Kidney (tissue), 14 donors: Measurements from ENCODE around the gene CALML3. TPM values are rescaled to one million over a fixed set of nuclear protein-coding genes. Genes with fewer than 3 reads are reported as not detected.

Source experiments
- DNase-seq, 5 donors: peaks; one replicate each; pipeline ENCODE4 v3.0.0-alpha.2; 2013 to 2020
- FAIRE-seq: peaks from 2 replicates; lab custom pipeline; 2012; peaks lifted over from hg19 to GRCh38; lab: Jason Lieb, UNC
- H3K27ac ChIP-seq, 2 donors: one replicate each; pipeline ENCODE4 v1.7.0; 2013; ENCODE audit warnings: low read depth in 2 of 2, low read length in 2 of 2, inconsistent platforms in 1 of 2
- H3K27me3 ChIP-seq: one replicate; pipeline ENCODE4 v1.7.1; 2013; ENCODE audit warnings: low read length, inconsistent platforms; ENCODE audit not compliant: control insufficient read depth, insufficient read depth
- H3K36me3 ChIP-seq, 3 donors: one replicate each; pipeline versions ENCODE4 v1.7.0 to v1.7.1; 2013; ENCODE audit warnings: low read length in 3 of 3, control low read depth in 1 of 3, inconsistent platforms in 1 of 3; ENCODE audit not compliant: insufficient read depth in 3 of 3, control insufficient read depth in 2 of 3
- H3K4me1 ChIP-seq, 3 donors: one replicate each; pipeline versions ENCODE4 v1.7.0 to v1.7.1; 2013; ENCODE audit warnings: low read length in 3 of 3, inconsistent platforms in 1 of 3, low read depth in 1 of 3; ENCODE audit not compliant: control insufficient read depth in 2 of 3, insufficient read depth in 2 of 3
- H3K4me3 ChIP-seq, 3 donors: one replicate each; pipeline versions ENCODE4 v1.7.0 to v1.8.1; 2013; ENCODE audit warnings: low read length in 3 of 3, control low read depth in 1 of 3, inconsistent platforms in 1 of 3
- H3K9ac ChIP-seq, 3 donors: one replicate each; pipeline versions ENCODE4 v1.7.0 to v1.7.1; 2013; ENCODE audit warnings: low read length in 3 of 3, control low read depth in 1 of 3, inconsistent platforms in 1 of 3
- H3K9me3 ChIP-seq, 3 donors: one replicate each; pipeline versions ENCODE4 v1.7.0 to v1.7.1; 2013; ENCODE audit warnings: low read length in 3 of 3, control low read depth in 1 of 3, inconsistent platforms in 1 of 3; ENCODE audit not compliant: control insufficient read depth in 2 of 3, insufficient read depth in 1 of 3
- CTCF ChIP-seq: IDR thresholded peaks from 3 replicates; pipeline ENCODE4 v1.5.1; 2012; ENCODE audit warnings: mild to moderate bottlenecking, moderate library complexity, borderline replicate concordance; ENCODE audit not compliant: insufficient read depth; ENCODE audit errors: extremely low read depth
- intact Hi-C: fragments of 100-400 bp; cut with DNase I; formaldehyde crosslinking; loops from one replicate; pipeline ENCODE4 v1.11.1; 2022
- polyA plus RNA-seq: library from polyadenylated mRNA; stranded (reverse); fragments of 350-450 nt; fragmentation: Illumina TruSeq; extraction: RNeasy Lipid Tissue Mini Kit (QIAGEN cat#74804); gene quantifications from one replicate; pipeline ENCODE4 v1.2.3, GENCODE V29; 2014; ENCODE audit warnings: low read depth, low replicate concordance; ENCODE audit not compliant: insufficient read depth
- total RNA-seq: library from RNA; stranded (reverse); fragmentation: NEBNext Ultra II Directional; extraction: Animal tissue kit (Norgen Biotek cat#: 25700); gene quantifications from one replicate; pipeline ENCODE4 v1.2.1, GENCODE V29; 2021
- donor health status: control.
- donor health status: control.
- donor health status: control.
- donor health status: control.
- donor health status: control.
- donor health status: DM: yes; HTN: yes; CAD: no.
- donor health status: Normal renal cell carcinoma (clear cell type).

CALML3 gene
- total and polyA plus RNA-seq, 2 donors from 2014 or later, result 15.9 TPM; not detected in 1

GRCh38 chr10:5503477-5503835 is 21.3 kb upstream of the CALML3 start:
- FAIRE-seq, result no peak
- peak; percentile 51 to 82 (median 55) for DNase-seq
- no peak for TF ChIP-seq CTCF
- Histone ChIP-seq H3K9ac (no peak overlapping the region), H3K27me3 (no peaks in the 10 kb centered on the region), H3K27ac (no peak overlapping the region), H3K4me3 (no peak overlapping the region), H3K9me3 (no peaks in the 10 kb centered on the region), H3K4me1 (peaks cover 6 to 18% (median 8%) of the 10 kb centered on the region in 3 donors), H3K36me3 (no peaks in the 10 kb centered on the region)
- intact Hi-C loops, result no loop called here

GRCh38 chr10:5504146-5505072 is 20.4 kb upstream of the CALML3 start:
- TF ChIP-seq CTCF, result no peak
- FAIRE-seq (no peak), DNase-seq (peak in 2 of 5 donors; percentile 33 to 44)
- H3K27me3 ChIP-seq, result no peaks in the 10 kb centered on the region
- peaks cover 6 to 21% (median 8%) of the 10 kb centered on the region in 3 donors for H3K4me1 ChIP-seq
- H3K4me3 ChIP-seq, result no peak overlapping the region
- H3K36me3 ChIP-seq, result no peaks in the 10 kb centered on the region
- intact Hi-C loops, result no loop called here
- no peaks in the 10 kb centered on the region for H3K9me3 ChIP-seq
- no peak overlapping the region for H3K27ac ChIP-seq
- H3K9ac ChIP-seq, result no peak overlapping the region

GRCh38 chr10:5506246-5506645 is 18.5 kb upstream of the CALML3 start:
- Histone ChIP-seq H3K27me3 (no peaks in the 10 kb centered on the region), H3K27ac (no peak overlapping the region), H3K4me3 (no peak overlapping the region), H3K4me1 (peaks cover 6 to 21% (median 8%) of the 10 kb centered on the region in 3 donors), H3K9me3 (no peaks in the 10 kb centered on the region), H3K36me3 (no peaks in the 10 kb centered on the region), H3K9ac (no peak overlapping the region)
- DNase-seq, result peak in 2 of 5 donors; percentile 20 to 23
- intact Hi-C loops, result no loop called here
- no peak for TF ChIP-seq CTCF
- no peak for FAIRE-seq
